GM23248 (cell line): ENCODE measurements around the gene CACNB2. TPM values are rescaled to one million over a fixed set of nuclear protein-coding genes. Genes with fewer than 3 reads are reported as not detected.

ENCODE experiments used
- DNase-seq: peaks from one replicate; pipeline ENCODE4 v3.0.0-alpha.2; 2015
- H2AFZ ChIP-seq: fragments of 200-600 bp; sonication (generic); 2 replicates; pipeline ENCODE4 v1.6.1; 2016; ENCODE audit warnings: antibody characterized with exemption
- H3F3A ChIP-seq: fragments of 200-600 bp; sonication (generic); 2 replicates; pipeline ENCODE4 v1.6.1; 2016; ENCODE audit warnings: mild to moderate bottlenecking, antibody characterized with exemption, mixed run types; ENCODE audit not compliant: insufficient read depth
- H3K27ac ChIP-seq: fragments of 200-600 bp; sonication (generic); 2 replicates; pipeline ENCODE4 v1.5.1; 2016; ENCODE audit warnings: mild to moderate bottlenecking
- H3K27me3 ChIP-seq: fragments of 200-600 bp; sonication (generic); replicated peaks from 2 replicates; pipeline ENCODE4 v1.6.1; 2016; ENCODE audit warnings: mild to moderate bottlenecking; ENCODE audit not compliant: insufficient read depth
- H3K36me3 ChIP-seq: fragments of 200-600 bp; sonication (generic); 2 replicates; pipeline ENCODE4 v1.6.1; 2016; ENCODE audit warnings: low read depth, mild to moderate bottlenecking
- H3K4me1 ChIP-seq: fragments of 200-600 bp; sonication (generic); 2 replicates; pipeline ENCODE4 v1.6.1; 2016; ENCODE audit warnings: mild to moderate bottlenecking; ENCODE audit not compliant: insufficient read depth
- H3K4me2 ChIP-seq: fragments of 200-600 bp; sonication (generic); one replicate; pipeline ENCODE4 v1.6.1; 2016; ENCODE audit warnings: mild to moderate bottlenecking; ENCODE audit not compliant: unreplicated experiment
- H3K4me3 ChIP-seq: fragments of 200-600 bp; sonication (generic); 2 replicates; pipeline ENCODE4 v1.5.1; 2016; ENCODE audit warnings: mild to moderate bottlenecking
- H3K79me2 ChIP-seq: fragments of 200-600 bp; sonication (generic); 2 replicates; pipeline ENCODE4 v1.6.1; 2016; ENCODE audit warnings: mild to moderate bottlenecking; ENCODE audit not compliant: insufficient read depth
- H3K9ac ChIP-seq: fragments of 200-600 bp; sonication (generic); 2 replicates; pipeline ENCODE4 v1.6.1; 2016; ENCODE audit warnings: mild to moderate bottlenecking
- H3K9me2 ChIP-seq: fragments of 200-600 bp; sonication (generic); 2 replicates; pipeline ENCODE4 v1.6.1; 2016; ENCODE audit warnings: mixed run types, mild to moderate bottlenecking, moderate library complexity; ENCODE audit not compliant: insufficient read depth
- H3K9me3 ChIP-seq: fragments of 200-600 bp; sonication (generic); one replicate; pipeline ENCODE4 v1.6.1; 2017; ENCODE audit warnings: low read depth
- H4K20me1 ChIP-seq: fragments of 200-600 bp; sonication (generic); 2 replicates; pipeline ENCODE4 v1.6.0; 2016; ENCODE audit not compliant: insufficient read depth
- EZH2 ChIP-seq: fragments of 200-600 bp; sonication (generic); IDR thresholded peaks from 2 replicates; pipeline ENCODE4 v1.6.1; 2018; ENCODE audit warnings: antibody characterized with exemption, mild to moderate bottlenecking; ENCODE audit not compliant: insufficient read depth, poor library complexity, severe bottlenecking
- EZH2phosphoT487 ChIP-seq: fragments of 200-600 bp; sonication (generic); IDR thresholded peaks from 2 replicates; pipeline ENCODE4 v1.6.1; 2018; ENCODE audit warnings: antibody characterized with exemption, moderate library complexity, mild to moderate bottlenecking, low read depth; ENCODE audit not compliant: insufficient read depth
- WGBS, 2 experiments: methylation state at CpG; one replicate each; pipeline ENCODE4 v1.1.6; 2015 to 2017; ENCODE audit warnings: low lambda C conversion rate in 2 of 2, low coverage in 1 of 2; ENCODE audit errors: missing lambda C conversion rate in 2 of 2; 5-methylcytosine and 5-hydroxymethylcytosine counted together
- in situ Hi-C: fragments of 300-500 bp; cut with MboI; formaldehyde crosslinking; loops from 2 replicates; pipeline ENCODE4 v1.15.0; 2020
- polyA plus RNA-seq: library from polyadenylated mRNA; unstranded; fragments of >200 nt; fragmentation: Nextera tagmentation; extraction: Ambion mirVana; gene quantifications from 2 replicates; pipeline ENCODE4 v1.2.1, GENCODE V29; 2016
- total RNA-seq: library from RNA; depleted of rRNA; stranded (reverse); fragments of >200 nt; shearing (Covaris generic); gene quantifications from 2 replicates; pipeline ENCODE4 v1.2.3, GENCODE V29; 2014

CACNB2 gene
- total and polyA plus RNA-seq, 2 experiments from 2014 or later, result 0.31 to 0.32 TPM

DNA sequence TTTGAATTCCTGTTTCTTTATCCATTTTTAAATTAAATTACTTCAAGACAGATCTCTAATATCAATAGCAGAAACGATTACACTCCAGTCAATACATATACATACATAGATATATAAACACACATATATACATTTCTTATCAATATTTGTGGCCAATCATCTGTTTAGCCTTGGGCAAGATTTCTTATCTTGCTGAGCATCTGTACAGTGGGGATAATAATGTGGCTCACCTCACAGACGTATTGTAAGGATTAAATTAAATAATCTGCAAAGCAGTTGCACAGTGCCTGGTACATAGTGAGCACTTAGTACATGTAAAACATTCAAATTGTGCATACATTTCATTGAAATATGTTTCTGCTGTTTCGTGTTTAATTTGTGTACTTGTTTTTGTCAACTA is 17.5 kb upstream of the CACNB2 start:
- no peaks in the 10 kb centered on the region for H3K9me3 ChIP-seq
- H3K27me3 ChIP-seq, result no peaks in the 10 kb centered on the region
- no peaks in the 10 kb centered on the region for H4K20me1 ChIP-seq
- H3K4me2 ChIP-seq, result no peak overlapping the region
- H3F3A ChIP-seq, result no peaks in the 10 kb centered on the region
- TF ChIP-seq EZH2 (no peak), EZH2phosphoT487 (no peak)
- no peak for DNase-seq
- H3K9me2 ChIP-seq, result no peaks in the 10 kb centered on the region; the same call in 1 of the 2 replicates
- no peaks in the 10 kb centered on the region for H3K79me2 ChIP-seq
- in situ Hi-C loops, result no loop called here
- WGBS, 2 experiments, result 84 to 87% methylated on average over 3 of the region's 3 CpGs
- no peak overlapping the region for H3K27ac ChIP-seq
- no peak overlapping the region for H3K9ac ChIP-seq
- H3K4me1 ChIP-seq, result no peaks in the 10 kb centered on the region
- no peak overlapping the region for H2AFZ ChIP-seq
- H3K36me3 ChIP-seq, result no peaks in the 10 kb centered on the region
- no peak overlapping the region for H3K4me3 ChIP-seq

DNA sequence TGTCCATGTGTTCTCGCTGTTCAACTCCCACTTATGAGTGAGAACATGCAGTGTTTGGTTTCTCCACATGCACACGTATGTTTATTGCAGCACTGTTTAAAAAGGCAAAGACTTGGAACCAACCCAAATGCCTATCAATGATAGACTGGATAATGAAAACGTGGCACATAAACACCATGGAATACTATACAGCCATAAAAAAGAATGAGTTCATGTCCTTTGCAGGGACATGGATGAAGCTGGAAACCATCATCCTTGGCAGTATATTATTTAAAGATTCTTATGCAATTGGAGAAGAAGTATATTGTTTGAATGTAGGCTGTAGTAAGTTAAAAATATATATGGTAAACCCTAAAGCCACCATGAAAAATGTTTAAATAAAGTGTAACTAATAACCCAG is 7.2 kb upstream of the CACNB2 start:
- H3K4me1 ChIP-seq, result no peaks in the 10 kb centered on the region
- in situ Hi-C loops, result no loop called here
- no peaks in the 10 kb centered on the region for H4K20me1 ChIP-seq
- H3K27ac ChIP-seq, result no peak overlapping the region
- no peak overlapping the region for H2AFZ ChIP-seq
- TF ChIP-seq EZH2, result no peak
- no peak for TF ChIP-seq EZH2phosphoT487
- H3K9ac ChIP-seq, result no peak overlapping the region
- H3K36me3 ChIP-seq, result no peaks in the 10 kb centered on the region
- DNase-seq, result no peak
- H3K9me3 ChIP-seq, result no peaks in the 10 kb centered on the region
- H3K27me3 ChIP-seq, result no peaks in the 10 kb centered on the region
- 54 to 55% methylated on average over 3 of the region's 3 CpGs for WGBS, 2 experiments
- no peaks in the 10 kb centered on the region for H3K9me2 ChIP-seq
- no peak overlapping the region for H3K4me2 ChIP-seq
- H3F3A ChIP-seq, result no peaks in the 10 kb centered on the region
- H3K4me3 ChIP-seq, result no peak overlapping the region
- no peaks in the 10 kb centered on the region for H3K79me2 ChIP-seq

DNA sequence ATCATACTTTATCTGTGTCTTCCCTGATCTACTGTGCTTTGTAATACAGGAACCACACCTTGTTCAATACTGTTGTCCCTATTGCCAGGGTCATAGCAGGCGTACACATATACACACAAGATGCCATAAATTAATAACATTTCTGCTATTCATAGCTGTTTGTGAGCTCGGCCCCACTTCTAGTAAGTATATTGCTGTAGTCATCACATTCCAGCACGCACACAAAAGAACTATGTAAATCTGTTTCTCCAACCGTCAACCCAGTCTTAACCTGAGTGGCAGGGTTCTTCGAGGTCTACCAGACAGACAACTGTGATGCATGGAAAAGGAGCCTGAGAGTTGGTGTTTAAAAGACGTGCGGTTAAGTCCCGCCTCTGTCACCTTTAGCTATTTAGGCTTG is 5.7 kb upstream of the CACNB2 start:
- no peaks in the 10 kb centered on the region for H4K20me1 ChIP-seq
- TF ChIP-seq EZH2phosphoT487, result no peak
- no peak for TF ChIP-seq EZH2
- H3K27me3 ChIP-seq, result peaks cover under 1% of the 10 kb centered on the region; the same call in 1 of the 2 replicates
- no peaks in the 10 kb centered on the region for H3F3A ChIP-seq
- no peak overlapping the region for H3K27ac ChIP-seq
- H3K9ac ChIP-seq, result no peak overlapping the region
- H3K4me1 ChIP-seq, result no peaks in the 10 kb centered on the region
- H3K4me3 ChIP-seq, result no peak overlapping the region
- H3K9me2 ChIP-seq, result no peaks in the 10 kb centered on the region
- H2AFZ ChIP-seq, result no peak overlapping the region
- in situ Hi-C loops, result no loop called here
- DNase-seq, result no peak
- no peak overlapping the region for H3K4me2 ChIP-seq
- WGBS, 2 experiments, result 91 to 92% methylated on average over 8 of the region's 8 CpGs
- H3K9me3 ChIP-seq, result no peaks in the 10 kb centered on the region
- H3K36me3 ChIP-seq, result no peaks in the 10 kb centered on the region
- no peaks in the 10 kb centered on the region for H3K79me2 ChIP-seq

DNA sequence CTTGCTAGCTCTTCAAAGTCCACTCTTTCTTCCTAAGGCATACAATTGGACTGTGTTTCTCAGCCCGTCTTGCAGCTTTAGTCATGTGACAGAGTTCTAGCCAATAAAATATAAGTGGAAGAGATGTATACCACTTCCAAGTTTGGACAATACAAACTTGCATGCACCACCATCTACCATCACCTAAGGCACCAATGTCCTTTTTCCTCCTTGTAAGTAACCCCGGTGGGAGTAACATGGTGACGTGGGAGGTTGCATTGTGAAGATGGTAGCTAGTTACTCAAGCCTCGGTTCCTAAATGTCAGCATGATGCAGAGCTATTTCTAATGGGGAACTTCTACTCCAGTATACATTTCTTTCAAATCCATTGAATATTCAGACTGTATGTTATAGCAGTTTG is 5.3 kb upstream of the CACNB2 start:
- no peaks in the 10 kb centered on the region for H3K79me2 ChIP-seq
- H3K9me2 ChIP-seq, result no peaks in the 10 kb centered on the region
- H2AFZ ChIP-seq, result no peak overlapping the region
- H4K20me1 ChIP-seq, result no peaks in the 10 kb centered on the region
- in situ Hi-C loops, result no loop called here
- no peak for DNase-seq
- peaks cover 5% of the 10 kb centered on the region for H3K27me3 ChIP-seq
- H3K4me3 ChIP-seq, result no peak overlapping the region
- H3K9ac ChIP-seq, result no peak overlapping the region
- no peak overlapping the region for H3K4me2 ChIP-seq
- no peak for TF ChIP-seq EZH2
- no peak for TF ChIP-seq EZH2phosphoT487
- H3F3A ChIP-seq, result no peaks in the 10 kb centered on the region
- no peaks in the 10 kb centered on the region for H3K4me1 ChIP-seq
- no peaks in the 10 kb centered on the region for H3K9me3 ChIP-seq
- WGBS, 2 experiments, result 80 to 83% methylated on average over 4 of the region's 4 CpGs
- H3K27ac ChIP-seq, result no peak overlapping the region
- no peaks in the 10 kb centered on the region for H3K36me3 ChIP-seq

DNA sequence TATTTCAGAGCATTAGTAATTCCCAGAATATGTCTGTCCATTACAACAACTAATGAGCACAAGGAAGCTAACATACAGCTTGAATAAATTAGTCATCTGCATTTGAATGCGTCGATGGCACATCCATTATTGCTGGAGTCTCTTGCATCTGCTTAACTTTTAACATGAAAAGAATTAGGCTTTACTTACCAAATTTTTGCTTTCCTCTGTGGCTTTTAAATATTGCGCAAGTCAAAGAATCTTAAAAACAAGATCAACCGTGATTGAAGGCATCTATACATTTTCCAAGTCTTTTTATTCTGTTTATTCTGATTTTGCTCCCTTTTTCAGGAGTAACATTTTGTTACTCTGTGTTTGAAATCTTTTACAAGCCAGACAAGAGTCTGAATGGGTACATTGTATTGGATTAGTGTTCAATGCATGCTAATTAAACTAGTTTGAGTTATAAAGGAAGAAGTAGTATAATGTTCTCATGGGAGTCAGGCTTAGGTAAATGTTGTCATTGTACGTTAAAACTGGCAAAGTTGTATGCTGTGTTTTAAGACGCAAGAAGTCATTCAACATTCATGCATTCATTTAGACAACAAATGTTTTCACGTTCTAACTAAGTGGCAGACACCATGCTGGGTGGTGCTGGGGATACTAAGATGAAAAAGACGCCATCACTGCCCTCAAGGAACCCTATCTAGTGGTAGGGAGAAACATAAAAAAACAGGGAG is 4.0 kb upstream of the CACNB2 start:
- H3K9me3 ChIP-seq, result no peaks in the 10 kb centered on the region
- H3K9ac ChIP-seq, result no peak overlapping the region
- in situ Hi-C loops, result no loop called here
- no peaks in the 10 kb centered on the region for H4K20me1 ChIP-seq
- peaks cover 7% of the 10 kb centered on the region for H3K27me3 ChIP-seq
- no peaks in the 10 kb centered on the region for H3K4me1 ChIP-seq
- no peak overlapping the region for H3K4me2 ChIP-seq
- H2AFZ ChIP-seq, result no peak overlapping the region
- peak; percentile 26 for DNase-seq
- no peaks in the 10 kb centered on the region for H3F3A ChIP-seq
- TF ChIP-seq EZH2phosphoT487, result no peak
- no peak for TF ChIP-seq EZH2
- 53 to 55% methylated on average over 8 of the region's 8 CpGs for WGBS, 2 experiments
- no peaks in the 10 kb centered on the region for H3K9me2 ChIP-seq
- no peak overlapping the region for H3K4me3 ChIP-seq
- H3K27ac ChIP-seq, result no peak overlapping the region
- no peaks in the 10 kb centered on the region for H3K79me2 ChIP-seq
- H3K36me3 ChIP-seq, result no peaks in the 10 kb centered on the region
